Measurements from ENCODE around the gene LRRC8D.
"Not testable (repeated sequence)": the region's sequence is repeated elsewhere in the genome, so short reads cannot be mapped to it uniquely, and the experiment has no call there.

LRRC8D gene

GRCh38 chr1:89790592-89790991 lies 30.2 kb upstream of the LRRC8D start:
- Histone ChIP-seq H3K27me3 (no peaks in the 10 kb centered on the region), H4K20me1 (no peaks in the 10 kb centered on the region), H3K4me3 (no peak overlapping the region), H3K9ac (no peak overlapping the region), H3K4me1 (no peaks in the 10 kb centered on the region), H3K4me2 (no peak overlapping the region), H3K27ac (no peak overlapping the region), H3K9me3 (replicated peaks in 1 of 11) (no peaks in the 10 kb centered on the region), H3K36me3 (no peaks in the 10 kb centered on the region)
- no peak for TF ChIP-seq Cebpa-rat (IDR thresholded peaks at IDR 0.05)

- Histone ChIP-seq H3K9ac (no peak overlapping the region), H3K27me3 (no peaks in the 10 kb centered on the region), H3K4me3 (no peak overlapping the region), H3K4me1 (no peaks in the 10 kb centered on the region), H3K27ac (no peak overlapping the region), H3K36me3 (no peaks in the 10 kb centered on the region), H3K9me3 (replicated peaks in 1 of 11) (no peaks in the 10 kb centered on the region), H3K4me2 (no peak overlapping the region), H4K20me1 (no peaks in the 10 kb centered on the region)
- TF ChIP-seq Cebpa-rat (IDR thresholded peaks at IDR 0.05), result no peak
Observed at GRCh38 chr1:89791064-89791726, 29.6 kb upstream of the LRRC8D start.

- Histone ChIP-seq H3K27me3 (no peaks in the 10 kb centered on the region), H3K4me1 (peaks cover 3 to 8% (median 6%) of the 10 kb centered on the region in 10 experiments; a peak in 19 of 20 replicates), H4K20me1 (no peaks in the 10 kb centered on the region; a peak in 1 of 22 replicates), H3K27ac (no peak overlapping the region), H3K9ac (no peak overlapping the region), H3K9me3 (replicated peaks in 1 of 11) (peaks cover 0 to 4% (median 0%) of the 10 kb centered on the region in 11 experiments; a peak in 1 of 22 replicates), H3K36me3 (no peaks in the 10 kb centered on the region), H3K4me2 (no peak overlapping the region), H3K4me3 (no peak overlapping the region)
- no peak for TF ChIP-seq Cebpa-rat (IDR thresholded peaks at IDR 0.05)
Observed at GRCh38 chr1:89794406-89794805, 26.4 kb upstream of the LRRC8D start.

GRCh38 chr1:89795571-89795970 lies 25.3 kb upstream of the LRRC8D start:
- not testable (repeated sequence) for H3K4me3 ChIP-seq; H3K4me2 ChIP-seq; H4K20me1 ChIP-seq; H3K9ac ChIP-seq; H3K9me3 ChIP-seq (replicated peaks in 1 of 11); H3K27ac ChIP-seq; H3K36me3 ChIP-seq; H3K27me3 ChIP-seq
- H3K4me1 ChIP-seq, result peaks cover 7 to 20% (median 15%) of the 10 kb centered on the region in 10 experiments; a peak in 19 of 20 replicates

- not testable (repeated sequence) for H3K27ac ChIP-seq; H3K4me3 ChIP-seq; H3K4me2 ChIP-seq; H3K36me3 ChIP-seq; H3K9ac ChIP-seq; H3K27me3 ChIP-seq; H4K20me1 ChIP-seq; H3K9me3 ChIP-seq (replicated peaks in 1 of 11)
- H3K4me1 ChIP-seq, result peaks cover 7 to 23% (median 16%) of the 10 kb centered on the region in 10 experiments; a peak in 19 of 20 replicates
Observed at GRCh38 chr1:89797876-89798275, 23.0 kb upstream of the LRRC8D start.

- Histone ChIP-seq H3K4me1 (peaks cover 7 to 30% (median 17%) of the 10 kb centered on the region in 10 experiments; a peak in 19 of 20 replicates), H4K20me1 (no peaks in the 10 kb centered on the region; a peak in 1 of 22 replicates), H3K9me3 (replicated peaks in 1 of 11) (peaks cover 0 to 4% (median 0%) of the 10 kb centered on the region in 11 experiments; a peak in 1 of 22 replicates), H3K36me3 (no peaks in the 10 kb centered on the region), H3K9ac (peak overlapping the region in 1 of 11 experiments; percentile 25; a peak in 2 of 22 replicates), H3K4me3 (no peak overlapping the region), H3K27ac (peak overlapping the region in 6 of 11 experiments; percentile 7 to 61 (median 58); a peak in 10 of 22 replicates), H3K27me3 (no peaks in the 10 kb centered on the region), H3K4me2 (peak overlapping the region; percentile 3 to 84 (median 68); a peak in 21 of 22 replicates)
- no peak for TF ChIP-seq Cebpa-rat (IDR thresholded peaks at IDR 0.05)
Observed at GRCh38 chr1:89799495-89799894, 21.3 kb upstream of the LRRC8D start.

- Histone ChIP-seq H3K4me3 (no peak overlapping the region), H3K9me3 (replicated peaks in 1 of 11) (peaks cover 0 to 4% (median 0%) of the 10 kb centered on the region in 11 experiments; a peak in 1 of 22 replicates), H3K4me2 (peak overlapping the region in 10 of 11 experiments; percentile 3 to 84 (median 68); a peak in 14 of 22 replicates), H3K36me3 (no peaks in the 10 kb centered on the region), H3K27me3 (no peaks in the 10 kb centered on the region), H4K20me1 (no peaks in the 10 kb centered on the region; a peak in 1 of 22 replicates), H3K27ac (peak overlapping the region in 6 of 11 experiments; percentile 7 to 61 (median 58); a peak in 10 of 22 replicates), H3K4me1 (peaks cover 7 to 36% (median 20%) of the 10 kb centered on the region in 10 experiments; a peak in 19 of 20 replicates), H3K9ac (peak overlapping the region in 1 of 11 experiments; percentile 25; a peak in 2 of 22 replicates)
- TF ChIP-seq Cebpa-rat (IDR thresholded peaks at IDR 0.05), result no peak
Observed at GRCh38 chr1:89800022-89800655, 20.7 kb upstream of the LRRC8D start.

- peak overlapping the region in 5 of 11 experiments; percentile 68 to 84 (median 76); a peak in 7 of 22 replicates for H3K4me2 ChIP-seq
- no peaks in the 10 kb centered on the region for H3K36me3 ChIP-seq
Observed at GRCh38 chr1:89800718-89801117, 20.1 kb upstream of the LRRC8D start.

GRCh38 chr1:89802051-89802450 lies 18.8 kb upstream of the LRRC8D start:
- no peak overlapping the region for H3K9ac ChIP-seq
- TF ChIP-seq Cebpa-rat (IDR thresholded peaks at IDR 0.05), result no peak
- H3K9me3 ChIP-seq (replicated peaks in 1 of 11), result no peaks in the 10 kb centered on the region
- no peak overlapping the region for H3K4me3 ChIP-seq
- H3K4me2 ChIP-seq, result no peak overlapping the region
- peaks cover 7 to 37% (median 20%) of the 10 kb centered on the region in 10 experiments; a peak in 19 of 20 replicates for H3K4me1 ChIP-seq
- no peak overlapping the region for H3K27ac ChIP-seq
- no peaks in the 10 kb centered on the region for H3K27me3 ChIP-seq
- H3K36me3 ChIP-seq, result no peaks in the 10 kb centered on the region
- H4K20me1 ChIP-seq, result no peaks in the 10 kb centered on the region; a peak in 1 of 22 replicates

More at GRCh38 chr1:89800718-89801117, 20.1 kb upstream of the LRRC8D start:
- Histone ChIP-seq H4K20me1 (no peaks in the 10 kb centered on the region; a peak in 1 of 22 replicates), H3K9me3 (replicated peaks in 1 of 11) (peaks cover 0 to 4% (median 0%) of the 10 kb centered on the region in 11 experiments; a peak in 1 of 22 replicates), H3K4me1 (peaks cover 7 to 36% (median 20%) of the 10 kb centered on the region in 10 experiments; a peak in 19 of 20 replicates), H3K4me3 (no peak overlapping the region), H3K27me3 (no peaks in the 10 kb centered on the region), H3K27ac (no peak overlapping the region), H3K9ac (no peak overlapping the region)
- no peak for TF ChIP-seq Cebpa-rat (IDR thresholded peaks at IDR 0.05)

Measured in BLaER1 treated with 17β-estradiol and CSF1 and Interleukin-3, amounts not matched to agents 10 nM and 100 nM (cell line).